Right lobe of liver (tissue), 6 donors: ENCODE measurements around the gene MAGIX. TPM values are rescaled to one million over a fixed set of nuclear protein-coding genes. Genes with fewer than 3 reads are reported as not detected.
"Not testable (repeated sequence)": the region's sequence is repeated elsewhere in the genome, so short reads cannot be mapped to it uniquely, and the experiment has no call there.

Experiments
- ATAC-seq, 4 donors: fragments of 200-7000 bp; cut with Tn5 transposase; one replicate each; pipeline ENCODE4 v1.9.1; 2020; ENCODE audit warnings: mild to moderate bottlenecking in 4 of 4, moderate library complexity in 4 of 4
- DNase-seq, 3 donors: peaks; one replicate each; pipeline ENCODE4 v3.0.0-alpha.2; 2020
- H3K27ac ChIP-seq, 3 donors: fragments of 200-600 bp; one replicate each; pipeline ENCODE4 v1.8.0; 2022
- H3K27me3 ChIP-seq, 2 donors: fragments of 200-600 bp; one replicate each; pipeline ENCODE4 v1.8.0; 2022
- H3K36me3 ChIP-seq, 4 donors: fragments of 200-600 bp; sonication (generic) in 1 of 4; one replicate each; pipeline versions ENCODE4 v1.5.1 to v1.8.0; 2017 to 2022; ENCODE audit warnings: control low read depth in 1 of 4
- H3K4me1 ChIP-seq, 4 donors: fragments of 200-600 bp; sonication (generic) in 1 of 4; one replicate each; pipeline versions ENCODE4 v1.5.1 to v1.8.0; 2017 to 2022; ENCODE audit warnings: control low read depth in 1 of 4
- H3K4me3 ChIP-seq, 3 donors: fragments of 200-600 bp; one replicate each; pipeline ENCODE4 v1.8.0; 2022
- H3K9me3 ChIP-seq, 4 donors: fragments of 200-600 bp; sonication (generic) in 1 of 4; one replicate each; pipeline versions ENCODE4 v1.5.1 to v1.8.0; 2017 to 2022; ENCODE audit warnings: control low read depth in 1 of 4
- CTCF ChIP-seq, 4 donors: fragments of 200-600 bp in 3 of 4; fragments of 450-650 bp in 1 of 4; IDR thresholded peaks; one replicate each; pipeline versions ENCODE4 v1.5.1 to v1.8.0; 2016 to 2022; ENCODE audit warnings: antibody characterized with exemption in 4 of 4, mild to moderate bottlenecking in 2 of 4
- POLR2A ChIP-seq: fragments of 450-650 bp; IDR thresholded peaks from one replicate; pipeline ENCODE4 v1.6.1; 2017; ENCODE audit warnings: antibody characterized with exemption, mild to moderate bottlenecking
- WGBS: methylation state at CpG from one replicate; pipeline ENCODE4 v1.1.6; 2018; ENCODE audit warnings: low coverage, low lambda C conversion rate; ENCODE audit not compliant: insufficient coverage; ENCODE audit errors: missing lambda C conversion rate; 5-methylcytosine and 5-hydroxymethylcytosine counted together
- intact Hi-C, 2 donors: fragments of 100-400 bp; cut with DNase I; formaldehyde crosslinking; loops; one replicate each; pipeline versions ENCODE4 v1.11.2 to v1.14.1; 2022
- total RNA-seq, 6 experiments: library from RNA; depleted of rRNA in 2 of 6; stranded (reverse); fragments of >200 nt in 2 of 6; fragmentation: NEBNext Ultra II Directional in 3 of 6; extraction: Animal tissue kit (Norgen Biotek cat#: 25700) in 3 of 6; gene quantifications; one replicate each; pipeline versions ENCODE4 v1.1.0 to v1.2.4, GENCODE V29; 2016 to 2023
- donor health status: DM: no; HTN: yes; CAD: no.
- donor health status: DM: no; HTN: no; CAD: no.
- donor health status: DM: no; HTN: no; CAD: no.
- donor health status: DM: no; HTN: yes; CAD: no.
- donor health status: DM: no; HTN: yes; CAD: no.

Gene MAGIX
- total RNA-seq, 6 experiments from 2014 or later, result 8.8 to 24.0 (median 18.4) TPM

DNA sequence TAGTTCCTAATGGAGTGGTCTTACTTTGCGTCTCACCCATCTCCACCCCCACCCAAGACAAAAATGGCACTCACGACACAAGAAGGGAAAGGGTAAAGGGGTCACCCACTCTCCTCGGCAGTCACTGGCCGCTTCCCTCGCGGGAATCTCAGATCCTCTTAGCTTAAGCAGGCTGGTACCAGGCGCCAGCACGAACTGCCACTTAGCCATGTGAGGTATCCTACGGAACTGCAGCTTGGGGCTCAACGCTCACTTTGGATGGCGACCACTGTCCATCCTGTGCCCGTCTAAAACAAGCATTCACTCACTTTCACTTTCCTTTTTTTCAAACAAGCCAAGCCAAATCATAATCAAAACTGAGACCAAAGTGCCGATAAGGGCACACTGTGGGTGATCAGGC, 14.6 kb upstream of the MAGIX start:
- Histone ChIP-seq H3K4me3 (no peak overlapping the region), H3K36me3 (no peaks in the 10 kb centered on the region), H3K27ac (no peak overlapping the region), H3K9me3 (no peaks in the 10 kb centered on the region), H3K27me3 (no peaks in the 10 kb centered on the region), H3K4me1 (no peaks in the 10 kb centered on the region)
- ATAC-seq, result peak in 1 of 4 donors; percentile 19
- DNase-seq, result peak in 1 of 3 donors; percentile 33
- WGBS, result 83% methylated on average over 12 of the region's 13 CpGs
- intact Hi-C loops, result no loop called here
- TF ChIP-seq CTCF (IDR thresholded peaks at IDR 0.05) (no peak), POLR2A (no peak)

DNA sequence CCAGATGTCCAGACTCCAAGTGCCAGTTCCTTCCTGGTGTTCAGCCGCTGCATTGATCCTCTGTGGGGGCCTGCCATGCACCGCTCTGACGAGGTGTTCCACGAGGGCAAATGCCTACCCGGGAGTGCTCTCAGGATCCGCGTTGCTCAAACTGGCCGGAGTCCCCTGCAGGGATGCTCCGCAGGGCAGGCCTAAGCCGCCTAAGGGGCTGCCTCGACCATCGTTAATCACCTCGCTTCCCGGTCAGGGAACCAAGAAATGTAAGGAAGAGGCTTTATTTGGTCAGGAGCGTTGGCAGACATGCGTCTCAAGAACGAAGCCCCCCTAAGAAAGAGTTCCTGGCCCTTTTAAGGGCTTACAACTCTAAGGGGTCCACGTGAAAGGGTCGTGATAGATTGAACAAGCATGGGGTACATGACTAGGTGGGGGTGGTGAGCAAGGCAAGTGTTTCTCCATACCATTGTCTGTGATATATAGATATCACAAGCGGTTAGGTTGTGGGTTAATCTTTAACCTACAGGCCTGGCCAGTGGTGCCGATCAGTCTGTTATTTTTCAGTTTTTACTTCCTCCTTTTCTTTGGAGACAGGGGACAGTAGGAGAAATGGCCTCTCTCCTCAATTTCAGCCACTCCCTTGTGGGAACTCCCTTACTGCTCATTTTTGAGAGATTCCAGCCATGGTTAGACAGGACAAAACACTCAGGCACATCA, 14.0 kb upstream of the MAGIX start:
- WGBS, result 67% methylated on average over 10 of the region's 21 CpGs
- intact Hi-C loops, H3K9me3 ChIP-seq, H3K4me1 ChIP-seq, H3K27ac ChIP-seq, H3K4me3 ChIP-seq, H3K27me3 ChIP-seq, H3K36me3 ChIP-seq: not testable (repeated sequence)
- DNase-seq, result peak in 1 of 3 donors; percentile 45
- ATAC-seq, result peak in 2 of 4 donors; percentile 25 to 61

- H3K27ac ChIP-seq, H3K27me3 ChIP-seq, H3K36me3 ChIP-seq, intact Hi-C loops, H3K4me1 ChIP-seq, ATAC-seq, H3K9me3 ChIP-seq, H3K4me3 ChIP-seq: not testable (repeated sequence)
- 82% methylated on average over 12 of the region's 14 CpGs for WGBS
- DNase-seq, result peak in 1 of 3 donors; percentile 3
Measured at GRCh38 chrX:49149291-49149690, 13.3 kb upstream of the MAGIX start.

- Histone ChIP-seq H3K27me3 (no peaks in the 10 kb centered on the region), H3K4me1 (no peaks in the 10 kb centered on the region), H3K27ac (no peak overlapping the region), H3K4me3 (no peak overlapping the region), H3K36me3 (no peaks in the 10 kb centered on the region), H3K9me3 (no peaks in the 10 kb centered on the region)
- ATAC-seq (no peak), DNase-seq (peak in 1 of 3 donors; percentile 8)
- 56% methylated on average over 1 of the region's 1 CpG for WGBS
- intact Hi-C loops, result no loop called here
- TF ChIP-seq CTCF (IDR thresholded peaks at IDR 0.05), result no peak
- no peak for TF ChIP-seq POLR2A
Measured at GRCh38 chrX:49153467-49153866, 9.1 kb upstream of the MAGIX start.

GRCh38 chrX:49155243-49155899, 7.2 kb upstream of the MAGIX start:
- DNase-seq (peak in 1 of 3 donors; percentile 26), ATAC-seq (no peak)
- intact Hi-C loops, result no loop called here
- Histone ChIP-seq H3K27me3 (no peaks in the 10 kb centered on the region), H3K27ac (peak overlapping the region; percentile 68 to 86 (median 72)), H3K9me3 (no peaks in the 10 kb centered on the region), H3K4me3 (peak overlapping the region; percentile 44 to 61 (median 56)), H3K36me3 (no peaks in the 10 kb centered on the region), H3K4me1 (peaks cover 0 to 5% (median 2%) of the 10 kb centered on the region in 4 donors)
- TF ChIP-seq CTCF (IDR thresholded peaks at IDR 0.05) (no peak), POLR2A (no peak)
- 42% methylated on average over 16 of the region's 18 CpGs for WGBS
